Measurements from ENCODE around the gene ATXN10.

The ATXN10 gene

DNA sequence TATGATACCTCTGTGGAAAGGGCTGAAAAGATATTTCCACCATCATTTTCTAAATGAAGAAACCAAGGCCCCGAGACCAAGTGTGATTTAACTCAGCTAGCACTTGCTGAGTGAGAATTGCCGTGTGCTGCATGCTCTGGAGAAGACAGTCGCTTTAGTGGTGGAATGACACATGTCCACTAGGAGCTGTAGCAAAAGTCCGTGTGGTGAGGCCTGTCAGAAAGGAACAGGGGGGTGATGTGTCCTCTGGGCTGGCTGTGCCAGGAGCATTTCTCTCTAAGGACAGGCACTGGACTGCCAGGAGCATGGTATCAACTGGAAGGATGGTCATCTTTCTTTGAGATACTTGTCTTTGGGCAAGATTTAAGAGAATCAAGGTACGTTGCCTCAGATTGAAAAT lies 72.8 kb downstream of the ATXN10 start:
- no peak overlapping the region for H3K9ac ChIP-seq (ENCODE audit: low read length)
- H3K27me3 ChIP-seq (replicated peaks; ENCODE audit: control insufficient read depth, insufficient read depth, low read length) = no peaks in the 10 kb centered on the region
- peaks cover 37% of the 10 kb centered on the region for H3K36me3 ChIP-seq (ENCODE audit: control insufficient read depth, insufficient read depth, low read length, severe bottlenecking)
- no peak overlapping the region for H3K4me3 ChIP-seq (ENCODE audit: low read length)
- peaks cover 26% of the 10 kb centered on the region for H3K4me1 ChIP-seq (ENCODE audit: control insufficient read depth, insufficient read depth, low read length)
- H3K9me3 ChIP-seq (ENCODE audit: control insufficient read depth, low read length) = no peaks in the 10 kb centered on the region
- no peak for DNase-seq (ENCODE audit: low read depth)

DNA sequence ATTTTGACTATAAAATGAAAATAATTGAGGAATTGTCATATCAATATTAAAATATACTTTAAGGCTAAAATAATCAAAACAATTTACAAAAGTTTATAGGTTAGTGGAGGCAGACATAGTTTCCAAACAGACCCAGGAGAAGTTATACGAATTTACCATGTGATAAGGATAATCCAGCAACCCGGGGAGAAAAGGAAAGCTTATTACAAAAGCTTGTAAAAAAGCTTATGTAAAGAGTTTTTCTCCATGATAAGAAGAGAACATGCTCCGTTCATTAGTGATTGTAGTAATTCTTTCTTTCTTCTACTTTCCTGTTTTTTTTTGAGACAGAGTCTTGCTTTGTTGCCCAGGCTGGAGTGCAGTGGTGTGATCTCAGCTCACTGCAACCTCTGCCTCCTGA lies 79.0 kb downstream of the ATXN10 start:
- H3K27me3 ChIP-seq (replicated peaks; ENCODE audit: control insufficient read depth, insufficient read depth, low read length) = no peaks in the 10 kb centered on the region
- H3K4me3 ChIP-seq (ENCODE audit: low read length) = no peak overlapping the region
- no peak overlapping the region for H3K9ac ChIP-seq (ENCODE audit: low read length)
- H3K4me1 ChIP-seq (ENCODE audit: control insufficient read depth, insufficient read depth, low read length) = no peaks in the 10 kb centered on the region
- no peak for DNase-seq (ENCODE audit: low read depth)
- no peaks in the 10 kb centered on the region for H3K9me3 ChIP-seq (ENCODE audit: control insufficient read depth, low read length)
- H3K36me3 ChIP-seq (ENCODE audit: control insufficient read depth, insufficient read depth, low read length, severe bottlenecking) = peaks cover 10% of the 10 kb centered on the region

GRCh38 chr22:45752036-45752435 lies 80.4 kb downstream of the ATXN10 start:
- Histone ChIP-seq H3K36me3 (ENCODE audit: control insufficient read depth, insufficient read depth, low read length, severe bottlenecking) (peaks cover 10% of the 10 kb centered on the region), H3K4me3 (ENCODE audit: low read length) (no peak overlapping the region), H3K9ac (ENCODE audit: low read length) (no peak overlapping the region), H3K27me3 (replicated peaks; ENCODE audit: control insufficient read depth, insufficient read depth, low read length) (no peaks in the 10 kb centered on the region), H3K9me3 (ENCODE audit: control insufficient read depth, low read length) (no peaks in the 10 kb centered on the region), H3K4me1 (ENCODE audit: control insufficient read depth, insufficient read depth, low read length) (peaks cover 3% of the 10 kb centered on the region)
- DNase-seq (ENCODE audit: low read depth) = no peak

DNA sequence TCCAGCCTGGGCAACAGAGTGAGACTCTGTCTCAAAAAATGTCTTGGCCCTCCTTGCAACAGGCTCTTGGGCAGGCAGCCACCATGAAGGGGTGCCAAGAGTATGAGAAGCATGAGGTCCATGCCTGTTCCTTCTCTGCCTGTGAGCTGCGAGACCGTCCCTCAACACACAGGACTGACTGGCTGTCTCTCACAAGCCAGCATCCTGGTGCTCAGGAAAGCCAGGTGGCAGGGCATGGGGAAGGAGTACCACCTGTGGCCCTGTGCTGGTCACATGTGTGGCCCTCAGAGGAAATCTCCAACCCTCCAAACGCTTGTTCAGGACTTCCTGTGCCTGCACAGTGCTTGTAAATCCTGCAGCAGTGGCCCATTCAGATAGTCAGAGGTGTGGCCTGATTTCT lies 83.2 kb downstream of the ATXN10 start:
- Histone ChIP-seq H3K27me3 (replicated peaks; ENCODE audit: control insufficient read depth, insufficient read depth, low read length) (no peaks in the 10 kb centered on the region), H3K9me3 (ENCODE audit: control insufficient read depth, low read length) (no peaks in the 10 kb centered on the region), H3K36me3 (ENCODE audit: control insufficient read depth, insufficient read depth, low read length, severe bottlenecking) (peaks cover 14% of the 10 kb centered on the region), H3K4me3 (ENCODE audit: low read length) (no peak overlapping the region), H3K4me1 (ENCODE audit: control insufficient read depth, insufficient read depth, low read length) (peaks cover 14% of the 10 kb centered on the region), H3K9ac (ENCODE audit: low read length) (no peak overlapping the region)
- DNase-seq (ENCODE audit: low read depth) = no peak

GRCh38 chr22:45756558-45756957 lies 84.9 kb downstream of the ATXN10 start:
- H3K4me3 ChIP-seq (ENCODE audit: low read length) = no peak overlapping the region
- H3K36me3 ChIP-seq (ENCODE audit: control insufficient read depth, insufficient read depth, low read length, severe bottlenecking) = peaks cover 14% of the 10 kb centered on the region
- H3K27me3 ChIP-seq (replicated peaks; ENCODE audit: control insufficient read depth, insufficient read depth, low read length) = no peaks in the 10 kb centered on the region

GRCh38 chr22:45757068-45757467 lies 85.4 kb downstream of the ATXN10 start:
- peaks cover 14% of the 10 kb centered on the region for H3K36me3 ChIP-seq (ENCODE audit: control insufficient read depth, insufficient read depth, low read length, severe bottlenecking)
- H3K9ac ChIP-seq (ENCODE audit: low read length) = no peak overlapping the region
- no peaks in the 10 kb centered on the region for H3K9me3 ChIP-seq (ENCODE audit: control insufficient read depth, low read length)
- no peaks in the 10 kb centered on the region for H3K27me3 ChIP-seq (replicated peaks; ENCODE audit: control insufficient read depth, insufficient read depth, low read length)
- peak; percentile 92 for DNase-seq (ENCODE audit: low read depth)
- peaks cover 14% of the 10 kb centered on the region for H3K4me1 ChIP-seq (ENCODE audit: control insufficient read depth, insufficient read depth, low read length)
- no peak overlapping the region for H3K4me3 ChIP-seq (ENCODE audit: low read length)

More at GRCh38 chr22:45756558-45756957, 84.9 kb downstream of the ATXN10 start:
- Histone ChIP-seq H3K9me3 (ENCODE audit: control insufficient read depth, low read length) (no peaks in the 10 kb centered on the region), H3K4me1 (ENCODE audit: control insufficient read depth, insufficient read depth, low read length) (peaks cover 14% of the 10 kb centered on the region), H3K9ac (ENCODE audit: low read length) (no peak overlapping the region)
- DNase-seq (ENCODE audit: low read depth) = peak; percentile 55

- peaks cover 14% of the 10 kb centered on the region for H3K4me1 ChIP-seq (ENCODE audit: control insufficient read depth, insufficient read depth, low read length)
- no peak overlapping the region for H3K4me3 ChIP-seq (ENCODE audit: low read length)
- no peak overlapping the region for H3K9ac ChIP-seq (ENCODE audit: low read length)
- peaks cover 14% of the 10 kb centered on the region for H3K36me3 ChIP-seq (ENCODE audit: control insufficient read depth, insufficient read depth, low read length, severe bottlenecking)
- DNase-seq (ENCODE audit: low read depth) = no peak
- H3K27me3 ChIP-seq (replicated peaks; ENCODE audit: control insufficient read depth, insufficient read depth, low read length) = no peaks in the 10 kb centered on the region
- H3K9me3 ChIP-seq (ENCODE audit: control insufficient read depth, low read length) = no peaks in the 10 kb centered on the region
These were observed 86.3 kb downstream of the ATXN10 start for GRCh38 chr22:45757936-45758335.

DNA sequence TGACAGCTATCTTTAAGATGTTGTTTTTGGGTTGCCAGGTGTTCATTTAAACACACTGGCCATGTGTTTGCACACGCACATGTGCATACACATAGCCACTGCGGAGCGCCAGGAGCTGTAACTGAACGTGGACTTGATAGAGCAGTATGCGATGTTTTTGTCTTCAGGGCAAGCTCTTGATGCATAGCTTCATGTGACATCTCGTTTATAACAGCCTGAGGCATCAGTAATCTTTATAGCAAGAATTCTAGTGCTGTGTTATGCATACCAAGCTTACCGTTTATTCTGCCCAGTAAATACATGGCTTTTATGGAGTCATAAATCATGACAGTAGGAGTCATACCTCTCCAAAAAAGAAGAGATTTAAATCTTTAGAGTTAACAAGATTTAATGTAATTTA lies 87.0 kb downstream of the ATXN10 start:
- Histone ChIP-seq H3K4me3 (ENCODE audit: low read length) (no peak overlapping the region), H3K27me3 (replicated peaks; ENCODE audit: control insufficient read depth, insufficient read depth, low read length) (no peaks in the 10 kb centered on the region), H3K36me3 (ENCODE audit: control insufficient read depth, insufficient read depth, low read length, severe bottlenecking) (peaks cover 14% of the 10 kb centered on the region), H3K4me1 (ENCODE audit: control insufficient read depth, insufficient read depth, low read length) (peaks cover 14% of the 10 kb centered on the region), H3K9me3 (ENCODE audit: control insufficient read depth, low read length) (no peaks in the 10 kb centered on the region), H3K9ac (ENCODE audit: low read length) (no peak overlapping the region)
- no peak for DNase-seq (ENCODE audit: low read depth)

DNA sequence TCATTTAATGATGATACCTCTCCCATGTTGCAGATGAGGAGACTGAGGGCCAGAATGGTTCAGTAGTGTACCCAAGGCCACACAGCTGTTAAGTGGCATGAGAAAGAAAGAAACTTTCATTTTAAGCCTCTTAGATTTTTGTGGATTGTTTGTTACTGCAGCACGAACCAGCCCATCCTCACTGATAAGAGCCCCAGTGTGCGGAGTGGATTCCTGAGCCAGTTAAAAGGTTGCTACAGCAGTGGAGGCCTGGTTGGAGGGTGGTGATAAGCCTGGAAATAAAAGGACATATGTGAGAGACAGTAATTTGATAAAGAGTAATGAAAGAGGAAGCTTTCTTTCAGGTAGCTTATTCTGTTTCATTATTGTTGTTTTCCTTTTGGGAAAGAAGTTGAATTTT lies 89.0 kb downstream of the ATXN10 start:
- Histone ChIP-seq H3K9ac (ENCODE audit: low read length) (no peak overlapping the region), H3K4me3 (ENCODE audit: low read length) (no peak overlapping the region), H3K9me3 (ENCODE audit: control insufficient read depth, low read length) (no peaks in the 10 kb centered on the region), H3K4me1 (ENCODE audit: control insufficient read depth, insufficient read depth, low read length) (peaks cover 14% of the 10 kb centered on the region), H3K27me3 (replicated peaks; ENCODE audit: control insufficient read depth, insufficient read depth, low read length) (no peaks in the 10 kb centered on the region), H3K36me3 (ENCODE audit: control insufficient read depth, insufficient read depth, low read length, severe bottlenecking) (peaks cover 15% of the 10 kb centered on the region)
- DNase-seq (ENCODE audit: low read depth) = no peak

DNA sequence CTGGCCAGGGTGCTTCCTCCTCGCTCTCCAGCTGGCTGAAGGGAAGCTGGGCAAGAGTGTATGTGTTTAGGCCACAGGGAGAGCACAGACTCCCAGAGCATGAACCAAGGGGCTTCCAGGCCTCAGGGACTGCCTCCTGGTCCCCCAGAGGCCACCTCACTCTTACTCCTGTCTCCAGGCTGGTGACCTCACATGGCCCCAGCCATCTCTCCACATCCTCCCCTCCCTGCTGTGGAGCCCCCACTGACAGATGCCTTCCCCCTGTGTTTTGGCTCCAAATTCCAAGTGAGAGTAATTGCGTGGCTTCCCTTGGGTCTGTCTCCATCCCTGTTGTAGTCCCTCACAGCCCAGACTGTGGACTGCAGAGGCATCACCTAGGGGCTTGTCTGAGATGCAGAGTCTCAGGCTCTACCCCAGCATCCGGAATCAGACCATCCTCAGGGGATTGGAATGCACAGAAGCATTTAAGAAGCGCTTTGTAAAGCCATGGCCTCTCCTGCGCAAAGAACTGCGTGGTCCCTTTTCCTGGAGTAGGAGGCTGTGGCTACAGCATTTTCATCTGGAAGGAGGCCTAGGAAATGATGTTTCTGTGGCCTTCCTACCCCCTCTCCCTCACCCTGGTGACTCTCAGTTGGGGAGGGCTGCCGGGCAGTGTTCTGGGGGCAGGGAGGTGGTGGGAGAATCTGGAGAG lies 91.1 kb downstream of the ATXN10 start:
- H3K27me3 ChIP-seq (replicated peaks; ENCODE audit: control insufficient read depth, insufficient read depth, low read length) = no peaks in the 10 kb centered on the region
- H3K4me1 ChIP-seq (ENCODE audit: control insufficient read depth, insufficient read depth, low read length) = peaks cover 5% of the 10 kb centered on the region
- no peak overlapping the region for H3K9ac ChIP-seq (ENCODE audit: low read length)
- H3K9me3 ChIP-seq (ENCODE audit: control insufficient read depth, low read length) = no peaks in the 10 kb centered on the region
- H3K4me3 ChIP-seq (ENCODE audit: low read length) = no peak overlapping the region
- peaks cover 15% of the 10 kb centered on the region for H3K36me3 ChIP-seq (ENCODE audit: control insufficient read depth, insufficient read depth, low read length, severe bottlenecking)
- no peak for DNase-seq (ENCODE audit: low read depth)

- no peaks in the 10 kb centered on the region for H3K4me1 ChIP-seq (ENCODE audit: control insufficient read depth, insufficient read depth, low read length)
- DNase-seq (ENCODE audit: low read depth) = no peak
- H3K27me3 ChIP-seq (replicated peaks; ENCODE audit: control insufficient read depth, insufficient read depth, low read length) = no peaks in the 10 kb centered on the region
- no peaks in the 10 kb centered on the region for H3K9me3 ChIP-seq (ENCODE audit: control insufficient read depth, low read length)
- H3K9ac ChIP-seq (ENCODE audit: low read length) = no peak overlapping the region
- H3K4me3 ChIP-seq (ENCODE audit: low read length) = no peak overlapping the region
- peaks cover 15% of the 10 kb centered on the region for H3K36me3 ChIP-seq (ENCODE audit: control insufficient read depth, insufficient read depth, low read length, severe bottlenecking)
These were observed 91.6 kb downstream of the ATXN10 start for GRCh38 chr22:45763236-45763624.

DNA sequence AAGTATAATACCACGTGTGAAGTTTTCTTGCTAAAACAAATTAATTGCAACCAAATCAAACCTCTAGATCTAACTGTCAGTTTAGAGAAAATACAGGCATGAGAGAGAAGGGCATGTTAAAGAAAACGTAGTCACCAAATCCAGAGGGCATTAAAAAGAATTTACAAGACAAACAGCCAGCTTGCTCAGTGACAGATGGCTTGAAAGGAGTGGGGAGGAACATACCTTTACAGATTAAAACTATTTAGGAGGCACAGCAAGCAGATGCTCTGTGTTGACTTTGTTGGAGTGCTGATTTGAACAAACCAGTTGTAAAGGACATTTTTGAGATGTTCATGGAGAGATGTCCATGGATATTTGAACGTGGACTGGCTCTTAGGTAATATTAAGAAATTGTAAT lies 96.9 kb downstream of the ATXN10 start:
- Histone ChIP-seq H3K9me3 (ENCODE audit: control insufficient read depth, low read length) (no peaks in the 10 kb centered on the region), H3K27me3 (replicated peaks; ENCODE audit: control insufficient read depth, insufficient read depth, low read length) (no peaks in the 10 kb centered on the region), H3K36me3 (ENCODE audit: control insufficient read depth, insufficient read depth, low read length, severe bottlenecking) (peaks cover 9% of the 10 kb centered on the region), H3K9ac (ENCODE audit: low read length) (no peak overlapping the region), H3K4me1 (ENCODE audit: control insufficient read depth, insufficient read depth, low read length) (no peaks in the 10 kb centered on the region), H3K4me3 (ENCODE audit: low read length) (no peak overlapping the region)
- DNase-seq (ENCODE audit: low read depth) = no peak

Data from adipocyte (in vitro differentiated cells).